Stimulated activated CD8-positive, alpha-beta memory T cell treated with anti-CD3 and anti-CD28 coated beads, Interleukin-15, amount 100 ng/mL, for 48 hours (primary cell): Measurements from ENCODE around the gene BASP1.
"Not testable (repeated sequence)": the region's sequence is repeated elsewhere in the genome, so short reads cannot be mapped to it uniquely, and the experiment has no call there.

Source experiments
- DNase-seq, 2 donors: peaks; one replicate each; pipeline ENCODE4 v3.0.0-alpha.2; 2020; ENCODE audit warnings: low read depth in 2 of 2

BASP1 gene

GRCh38 chr5:17223367-17224185 is 6.1 kb downstream of the BASP1 start:
- DNase-seq, result no peak

GRCh38 chr5:17224858-17225511 is 7.6 kb downstream of the BASP1 start:
- DNase-seq, result no peak

GRCh38 chr5:17225520-17225919 is 8.1 kb downstream of the BASP1 start:
- DNase-seq, result no peak

GRCh38 chr5:17227868-17228267 is 10.4 kb downstream of the BASP1 start:
- no peak for DNase-seq

GRCh38 chr5:17228821-17229291 is 11.4 kb downstream of the BASP1 start:
- DNase-seq, result no peak

- no peak for DNase-seq
Observed at GRCh38 chr5:17229313-17229712, 11.9 kb downstream of the BASP1 start.

- no peak for DNase-seq
Observed at GRCh38 chr5:17230191-17230590, 12.8 kb downstream of the BASP1 start.

GRCh38 chr5:17230808-17231525 is 13.5 kb downstream of the BASP1 start:
- no peak for DNase-seq

GRCh38 chr5:17232405-17232804 is 15.0 kb downstream of the BASP1 start:
- DNase-seq, result no peak

- DNase-seq, result no peak
Observed at GRCh38 chr5:17233488-17233887, 16.1 kb downstream of the BASP1 start.

- DNase-seq, result no peak
Observed at GRCh38 chr5:17234374-17234773, 16.9 kb downstream of the BASP1 start.

- DNase-seq, result no peak
Observed at GRCh38 chr5:17235731-17236330, 18.4 kb downstream of the BASP1 start.

GRCh38 chr5:17238521-17239041 is 21.1 kb downstream of the BASP1 start:
- no peak for DNase-seq

- no peak for DNase-seq
Observed at GRCh38 chr5:17239953-17240352, 22.5 kb downstream of the BASP1 start.

- no peak for DNase-seq
Observed at GRCh38 chr5:17240487-17240886, 23.1 kb downstream of the BASP1 start.

GRCh38 chr5:17241635-17242034 is 24.2 kb downstream of the BASP1 start:
- no peak for DNase-seq

- DNase-seq, result no peak
Observed at GRCh38 chr5:17243287-17244063, 26.0 kb downstream of the BASP1 start.

GRCh38 chr5:17249029-17249634 is 31.7 kb downstream of the BASP1 start:
- DNase-seq, result no peak

- DNase-seq, result not testable (repeated sequence)
Observed at GRCh38 chr5:17249841-17250240, 32.4 kb downstream of the BASP1 start.

- DNase-seq, result no peak
Observed at GRCh38 chr5:17252543-17252942, 35.1 kb downstream of the BASP1 start.
